ENCODE data around the gene NRCAM.
A peak's percentile ranks its signal among the peaks of the same experiment; 100 is the strongest.
"Not testable (repeated sequence)": the region's sequence is repeated elsewhere in the genome, so short reads cannot be mapped to it uniquely, and the experiment has no call there.

Gene NRCAM

DNA sequence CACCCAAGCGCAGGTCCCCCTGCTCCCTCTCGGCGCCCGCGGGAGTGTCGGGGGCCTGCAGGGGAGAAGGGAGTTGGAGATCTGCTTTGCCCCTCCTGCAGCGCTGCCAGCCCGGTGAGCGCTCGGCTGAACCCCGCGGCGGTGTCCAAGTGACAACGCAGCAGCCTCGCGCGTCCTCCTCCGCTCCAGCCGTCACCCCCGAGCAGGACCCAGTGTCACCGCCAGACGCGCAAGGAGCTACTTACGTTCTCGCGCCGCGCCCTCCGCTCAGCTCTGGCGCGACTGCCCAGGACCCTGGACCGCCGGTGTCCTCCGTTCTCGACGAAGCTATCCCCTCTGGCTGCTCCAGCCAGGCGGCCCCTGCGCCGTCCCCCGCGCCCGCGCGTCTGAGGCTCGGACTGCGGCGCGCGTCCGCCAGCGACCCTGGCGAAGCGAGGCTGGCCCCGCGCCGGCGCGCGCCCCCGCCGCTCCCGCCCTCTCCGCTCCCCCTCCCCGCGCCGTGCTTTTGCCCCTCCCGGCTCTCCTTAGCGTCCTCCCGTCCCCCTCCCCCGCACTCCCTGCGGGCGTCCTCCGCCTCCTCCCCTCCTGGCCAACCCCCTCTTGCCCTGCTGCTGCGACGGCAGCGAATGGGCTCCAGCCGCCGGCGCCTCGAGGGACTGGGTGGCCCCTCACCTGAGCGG, at the start of gene NRCAM:
Gene NRCAM, minus strand, starts transcription at position 439 of the 680 bp plus-strand sequence. CDS start 216,372 bp downstream, outside the sequence.
- Histone ChIP-seq H3K27ac (no peak within 1 kb of the TSS), H3K36me3 (no peaks in the 10 kb centered on the region), H3K4me1 (ENCODE audit: control insufficient read depth in 1 of 2, insufficient read depth in 1 of 2, low read depth in 1 of 2, low read length in 1 of 2) (peaks cover 4 to 16% of the 10 kb centered on the region in 2 experiments), H3K4me3 (ENCODE audit: low read depth in 1 of 2, low read length in 1 of 2) (no peak within 1 kb of the TSS), H3K27me3 (peaks cover 100% of the 10 kb centered on the region), H3K9me3 (no peaks in the 10 kb centered on the region)
- TF ChIP-seq CTCF (IDR thresholded peaks at IDR 0.05): no peak

DNA sequence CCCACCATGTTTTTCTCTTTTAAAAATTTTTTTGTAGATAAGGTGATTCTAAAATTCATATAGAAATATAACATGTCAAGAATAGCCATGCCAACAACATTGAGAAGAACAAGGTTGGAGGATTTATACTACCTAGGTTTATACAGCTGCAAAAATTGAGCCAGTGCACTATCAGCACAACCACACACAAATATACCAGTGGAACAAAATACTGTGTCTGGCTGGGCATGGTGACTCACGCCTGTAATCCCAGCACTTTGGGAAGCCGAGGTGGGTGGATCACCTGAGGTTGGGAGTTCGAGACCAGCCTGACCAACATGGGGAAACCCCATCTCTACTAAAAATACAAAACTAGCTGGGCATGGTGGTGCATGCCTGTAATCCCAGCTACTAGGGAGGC, 48.3 kb upstream of the NRCAM start:
- not testable (repeated sequence) for H3K27ac ChIP-seq; H3K27me3 ChIP-seq; H3K9me3 ChIP-seq; H3K4me3 ChIP-seq (ENCODE audit: low read depth in 1 of 2, low read length in 1 of 2)
- peaks cover 21% of the 10 kb centered on the region for H3K36me3 ChIP-seq
- peaks cover 12 to 16% of the 10 kb centered on the region in 2 experiments for H3K4me1 ChIP-seq (ENCODE audit: control insufficient read depth in 1 of 2, insufficient read depth in 1 of 2, low read depth in 1 of 2, low read length in 1 of 2)

DNA sequence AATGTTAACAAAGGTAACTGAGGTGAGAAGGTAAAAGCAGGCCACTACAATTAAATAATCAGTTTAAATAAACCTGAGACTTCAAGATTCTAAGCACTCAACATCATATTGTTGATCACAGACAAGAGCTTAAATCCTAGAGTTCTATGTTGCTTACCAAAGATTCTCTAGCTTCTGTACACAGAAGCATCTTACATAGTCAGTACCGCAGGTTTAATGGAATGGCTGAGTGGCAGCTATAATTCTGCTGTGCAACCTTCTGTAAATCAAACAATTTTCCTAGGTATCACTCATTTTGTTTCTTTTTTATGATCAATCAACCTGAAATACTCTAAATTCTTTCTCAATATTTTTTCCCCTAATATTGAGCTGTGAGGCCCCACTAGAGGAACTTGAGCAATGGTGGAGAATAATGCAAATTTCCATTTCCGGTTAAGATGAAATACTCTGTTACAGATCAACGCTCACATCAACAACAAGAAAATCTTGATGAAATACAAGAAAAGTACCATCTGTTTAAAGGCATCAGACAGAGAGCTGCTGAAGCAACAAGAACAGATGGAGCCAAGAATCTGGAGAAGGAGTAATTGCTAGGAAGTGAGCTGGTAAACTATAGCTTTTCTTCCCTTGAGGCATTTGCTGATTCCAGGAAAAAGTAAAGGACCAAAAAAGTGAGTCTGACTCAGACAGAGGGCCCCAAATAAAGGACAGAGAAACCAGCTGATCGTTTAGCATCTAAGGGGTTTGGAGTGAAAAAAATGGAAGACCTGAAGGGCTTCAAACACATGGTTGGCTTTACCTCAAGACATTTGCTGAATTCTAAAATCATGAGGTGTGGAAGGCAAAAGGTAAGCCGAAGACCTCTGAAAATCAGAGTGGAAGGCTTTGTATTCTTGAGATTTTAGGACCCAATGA, 47.1 kb upstream of the NRCAM start:
- Histone ChIP-seq H3K4me3 (ENCODE audit: low read depth in 1 of 2, low read length in 1 of 2) (no peak overlapping the region), H3K36me3 (peaks cover 24% of the 10 kb centered on the region), H3K4me1 (ENCODE audit: control insufficient read depth in 1 of 2, insufficient read depth in 1 of 2, low read depth in 1 of 2, low read length in 1 of 2) (peaks cover 12 to 16% of the 10 kb centered on the region in 2 experiments), H3K27ac (peak overlapping the region; percentile 78), H3K27me3 (no peaks in the 10 kb centered on the region), H3K9me3 (no peaks in the 10 kb centered on the region)
- no peak for TF ChIP-seq CTCF (IDR thresholded peaks at IDR 0.05)

DNA sequence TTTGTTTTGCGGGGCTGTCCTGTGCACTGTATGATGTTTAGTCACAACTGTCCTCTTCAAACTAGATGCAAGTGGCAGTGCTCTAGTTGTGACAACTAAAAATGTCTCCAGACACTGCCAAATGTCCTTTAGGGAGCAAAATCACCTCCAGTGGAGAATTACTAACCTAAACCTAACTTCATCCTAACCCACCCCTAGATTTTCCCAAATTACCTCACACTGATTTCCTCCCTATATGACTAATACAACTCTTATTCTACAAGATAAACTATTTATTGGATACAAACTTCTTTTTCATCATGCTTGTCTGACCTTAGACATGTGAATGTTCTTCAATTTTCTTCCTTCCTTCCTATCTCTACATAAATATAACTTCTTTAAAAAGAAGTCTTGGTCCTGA, 43.3 kb upstream of the NRCAM start:
- peaks cover 12 to 16% of the 10 kb centered on the region in 2 experiments for H3K4me1 ChIP-seq (ENCODE audit: control insufficient read depth in 1 of 2, insufficient read depth in 1 of 2, low read depth in 1 of 2, low read length in 1 of 2)
- TF ChIP-seq CTCF (IDR thresholded peaks at IDR 0.05): no peak
- peaks cover 35% of the 10 kb centered on the region for H3K36me3 ChIP-seq
- H3K27ac ChIP-seq: no peak overlapping the region
- H3K27me3 ChIP-seq: no peaks in the 10 kb centered on the region
- H3K9me3 ChIP-seq: no peaks in the 10 kb centered on the region
- no peak overlapping the region for H3K4me3 ChIP-seq (ENCODE audit: low read depth in 1 of 2, low read length in 1 of 2)

- H3K27me3 ChIP-seq: no peaks in the 10 kb centered on the region
- no peak for TF ChIP-seq CTCF (IDR thresholded peaks at IDR 0.05)
Measured at GRCh38 chr7:108498481-108498880, 42.2 kb upstream of the NRCAM start.

More at GRCh38 chr7:108498481-108498880, 42.2 kb upstream of the NRCAM start:
- Histone ChIP-seq H3K4me3 (ENCODE audit: low read depth in 1 of 2, low read length in 1 of 2) (no peak overlapping the region), H3K4me1 (ENCODE audit: control insufficient read depth in 1 of 2, insufficient read depth in 1 of 2, low read depth in 1 of 2, low read length in 1 of 2) (peaks cover 7 to 11% of the 10 kb centered on the region in 2 experiments), H3K9me3 (no peaks in the 10 kb centered on the region), H3K27ac (no peak overlapping the region), H3K36me3 (peaks cover 41% of the 10 kb centered on the region)
